ENCODE data around the gene JUNB.

The JUNB gene

DNA sequence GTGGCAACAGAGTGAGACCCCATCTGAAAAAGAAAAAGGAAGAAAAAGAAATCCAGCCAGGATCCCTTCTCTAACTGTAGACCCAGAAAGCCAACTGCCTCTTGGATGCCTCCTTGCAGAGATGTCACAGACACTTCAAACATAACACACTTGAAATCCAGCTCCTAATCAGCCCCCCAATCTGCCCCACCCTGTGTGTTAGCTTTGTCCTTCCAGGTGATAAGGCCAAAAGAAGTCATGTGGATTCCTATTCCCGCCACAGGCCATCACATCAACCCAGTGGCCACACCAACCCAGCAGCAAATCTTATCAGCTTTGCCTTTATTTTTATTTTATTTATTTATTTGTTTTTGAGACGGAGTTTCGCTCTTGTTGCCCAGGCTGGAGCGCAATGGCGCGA lies 31.6 kb upstream of the JUNB start:
- no peak overlapping the region for H3K9ac ChIP-seq (ENCODE audit: low read depth, low read length)

GRCh38 chr19:12763100-12763499 lies 28.2 kb upstream of the JUNB start:
- Histone ChIP-seq H3K4me2 (ENCODE audit: low read length) (no peak overlapping the region), H3K27me3 (ENCODE audit: control insufficient read depth, insufficient read depth, low read length) (no peaks in the 10 kb centered on the region), H3K36me3 (ENCODE audit: insufficient read depth, low read length) (peaks cover 5% of the 10 kb centered on the region), H3K4me3 (ENCODE audit: low read length) (no peak overlapping the region), H3K9ac (ENCODE audit: low read depth, low read length) (no peak overlapping the region), H3K4me1 (ENCODE audit: control insufficient read depth, insufficient read depth, low read length) (peaks cover 2% of the 10 kb centered on the region), H3K9me3 (replicated peaks; ENCODE audit: low read length) (no peaks in the 10 kb centered on the region)

More for the DNA sequence above, 31.6 kb upstream of the JUNB start:
- peaks cover 5% of the 10 kb centered on the region for H3K36me3 ChIP-seq (ENCODE audit: insufficient read depth, low read length)
- no peaks in the 10 kb centered on the region for H3K27me3 ChIP-seq (ENCODE audit: control insufficient read depth, insufficient read depth, low read length)
- no peaks in the 10 kb centered on the region for H3K4me1 ChIP-seq (ENCODE audit: control insufficient read depth, insufficient read depth, low read length)
- H3K4me3 ChIP-seq (ENCODE audit: low read length): no peak overlapping the region
- no peaks in the 10 kb centered on the region for H3K9me3 ChIP-seq (replicated peaks; ENCODE audit: low read length)
- H3K4me2 ChIP-seq (ENCODE audit: low read length): no peak overlapping the region

GRCh38 chr19:12764698-12765097 lies 26.6 kb upstream of the JUNB start:
- H3K4me2 ChIP-seq (ENCODE audit: low read length): no peak overlapping the region
- no peaks in the 10 kb centered on the region for H3K27me3 ChIP-seq (ENCODE audit: control insufficient read depth, insufficient read depth, low read length)
- H3K4me3 ChIP-seq (ENCODE audit: low read length): no peak overlapping the region
- no peaks in the 10 kb centered on the region for H3K9me3 ChIP-seq (replicated peaks; ENCODE audit: low read length)
- H3K9ac ChIP-seq (ENCODE audit: low read depth, low read length): no peak overlapping the region
- H3K4me1 ChIP-seq (ENCODE audit: control insufficient read depth, insufficient read depth, low read length): peaks cover 2% of the 10 kb centered on the region
- H3K36me3 ChIP-seq (ENCODE audit: insufficient read depth, low read length): peaks cover 10% of the 10 kb centered on the region

DNA sequence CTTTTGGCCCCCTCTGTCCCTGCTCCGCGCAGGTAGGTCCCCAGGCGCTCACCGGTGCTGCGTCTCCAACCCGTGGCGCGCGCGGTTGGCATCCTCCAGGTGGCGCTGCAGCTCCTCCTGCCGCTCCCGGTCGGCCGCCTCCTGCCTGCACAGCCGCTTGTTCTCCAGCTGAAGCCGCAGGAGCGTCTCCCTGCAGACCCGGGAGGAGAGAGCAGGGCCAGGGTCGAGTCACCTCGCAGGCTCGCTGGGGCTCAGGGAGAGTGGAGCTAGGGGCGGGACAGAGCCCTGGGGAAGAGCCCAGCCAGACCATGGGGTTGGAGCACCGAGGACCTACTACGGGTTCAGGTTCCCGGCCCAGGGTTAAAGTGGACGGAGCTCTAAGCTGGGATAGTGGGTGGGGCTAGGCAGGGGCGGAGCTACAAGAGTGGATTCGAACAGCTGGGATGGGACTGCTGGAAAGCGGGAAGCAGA lies 25.2 kb upstream of the JUNB start:
- Histone ChIP-seq H3K27me3 (ENCODE audit: control insufficient read depth, insufficient read depth, low read length) (no peaks in the 10 kb centered on the region), H3K4me1 (ENCODE audit: control insufficient read depth, insufficient read depth, low read length) (peaks cover 2% of the 10 kb centered on the region), H3K4me3 (ENCODE audit: low read length) (no peak overlapping the region), H3K9me3 (replicated peaks; ENCODE audit: low read length) (no peaks in the 10 kb centered on the region), H3K4me2 (ENCODE audit: low read length) (peak overlapping the region; percentile 98), H3K36me3 (ENCODE audit: insufficient read depth, low read length) (peaks cover 10% of the 10 kb centered on the region), H3K9ac (ENCODE audit: low read depth, low read length) (no peak overlapping the region)

- H3K9me3 ChIP-seq (replicated peaks; ENCODE audit: low read length): no peaks in the 10 kb centered on the region
- H3K9ac ChIP-seq (ENCODE audit: low read depth, low read length): no peak overlapping the region
- H3K27me3 ChIP-seq (ENCODE audit: control insufficient read depth, insufficient read depth, low read length): no peaks in the 10 kb centered on the region
- no peak overlapping the region for H3K4me2 ChIP-seq (ENCODE audit: low read length)
- no peak overlapping the region for H3K4me3 ChIP-seq (ENCODE audit: low read length)
- H3K36me3 ChIP-seq (ENCODE audit: insufficient read depth, low read length): peaks cover 10% of the 10 kb centered on the region
- H3K4me1 ChIP-seq (ENCODE audit: control insufficient read depth, insufficient read depth, low read length): peaks cover 2% of the 10 kb centered on the region
Observed at GRCh38 chr19:12767150-12767549, 24.1 kb upstream of the JUNB start.

GRCh38 chr19:12767666-12768065 lies 23.6 kb upstream of the JUNB start:
- peaks cover 10% of the 10 kb centered on the region for H3K36me3 ChIP-seq (ENCODE audit: insufficient read depth, low read length)
- H3K9ac ChIP-seq (ENCODE audit: low read depth, low read length): no peak overlapping the region
- no peak overlapping the region for H3K4me2 ChIP-seq (ENCODE audit: low read length)
- H3K27me3 ChIP-seq (ENCODE audit: control insufficient read depth, insufficient read depth, low read length): no peaks in the 10 kb centered on the region
- H3K4me1 ChIP-seq (ENCODE audit: control insufficient read depth, insufficient read depth, low read length): peaks cover 2% of the 10 kb centered on the region
- no peak overlapping the region for H3K4me3 ChIP-seq (ENCODE audit: low read length)
- H3K9me3 ChIP-seq (replicated peaks; ENCODE audit: low read length): no peaks in the 10 kb centered on the region

- H3K36me3 ChIP-seq (ENCODE audit: insufficient read depth, low read length): peaks cover 5% of the 10 kb centered on the region
- H3K4me3 ChIP-seq (ENCODE audit: low read length): no peak overlapping the region
- peaks cover 9% of the 10 kb centered on the region for H3K4me1 ChIP-seq (ENCODE audit: control insufficient read depth, insufficient read depth, low read length)
- no peaks in the 10 kb centered on the region for H3K9me3 ChIP-seq (replicated peaks; ENCODE audit: low read length)
- H3K27me3 ChIP-seq (ENCODE audit: control insufficient read depth, insufficient read depth, low read length): no peaks in the 10 kb centered on the region
- no peak overlapping the region for H3K4me2 ChIP-seq (ENCODE audit: low read length)
- H3K9ac ChIP-seq (ENCODE audit: low read depth, low read length): no peak overlapping the region
Observed at GRCh38 chr19:12769689-12770088, 21.6 kb upstream of the JUNB start.

DNA sequence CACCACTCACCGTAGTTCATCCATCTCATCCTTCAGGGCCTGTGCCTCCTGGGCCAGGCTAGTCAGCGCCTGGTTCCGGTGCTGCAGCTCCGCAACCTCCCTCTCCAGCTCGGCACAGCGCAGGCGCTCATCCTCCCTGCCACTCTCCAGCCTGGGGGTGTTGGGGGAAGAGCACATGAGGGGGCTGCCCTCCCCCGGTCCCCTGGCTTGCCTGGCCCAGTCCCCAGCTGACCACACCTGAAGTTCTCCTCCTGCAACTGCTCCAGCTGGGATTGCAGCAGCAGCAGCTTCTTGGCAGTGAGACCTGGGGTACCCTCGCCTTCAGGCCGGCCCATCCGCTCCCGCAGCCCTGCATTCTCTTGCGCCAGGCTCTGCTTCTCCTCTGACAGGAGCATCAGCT lies 20.4 kb upstream of the JUNB start:
- Histone ChIP-seq H3K4me1 (ENCODE audit: control insufficient read depth, insufficient read depth, low read length) (peaks cover 14% of the 10 kb centered on the region), H3K9me3 (replicated peaks; ENCODE audit: low read length) (no peaks in the 10 kb centered on the region), H3K36me3 (ENCODE audit: insufficient read depth, low read length) (peaks cover 5% of the 10 kb centered on the region), H3K9ac (ENCODE audit: low read depth, low read length) (no peak overlapping the region), H3K4me2 (ENCODE audit: low read length) (no peak overlapping the region), H3K27me3 (ENCODE audit: control insufficient read depth, insufficient read depth, low read length) (no peaks in the 10 kb centered on the region), H3K4me3 (ENCODE audit: low read length) (no peak overlapping the region)

GRCh38 chr19:12772323-12772722 lies 19.0 kb upstream of the JUNB start:
- H3K9ac ChIP-seq (ENCODE audit: low read depth, low read length): no peak overlapping the region
- peaks cover 12% of the 10 kb centered on the region for H3K4me1 ChIP-seq (ENCODE audit: control insufficient read depth, insufficient read depth, low read length)
- no peaks in the 10 kb centered on the region for H3K9me3 ChIP-seq (replicated peaks; ENCODE audit: low read length)
- H3K27me3 ChIP-seq (ENCODE audit: control insufficient read depth, insufficient read depth, low read length): no peaks in the 10 kb centered on the region
- H3K4me2 ChIP-seq (ENCODE audit: low read length): no peak overlapping the region
- H3K36me3 ChIP-seq (ENCODE audit: insufficient read depth, low read length): peaks cover 5% of the 10 kb centered on the region
- H3K4me3 ChIP-seq (ENCODE audit: low read length): no peak overlapping the region

- Histone ChIP-seq H3K4me3 (ENCODE audit: low read length) (no peak overlapping the region), H3K36me3 (ENCODE audit: insufficient read depth, low read length) (peaks cover 5% of the 10 kb centered on the region), H3K4me1 (ENCODE audit: control insufficient read depth, insufficient read depth, low read length) (peaks cover 16% of the 10 kb centered on the region)
Observed at GRCh38 chr19:12773571-12773970, 17.7 kb upstream of the JUNB start.

DNA sequence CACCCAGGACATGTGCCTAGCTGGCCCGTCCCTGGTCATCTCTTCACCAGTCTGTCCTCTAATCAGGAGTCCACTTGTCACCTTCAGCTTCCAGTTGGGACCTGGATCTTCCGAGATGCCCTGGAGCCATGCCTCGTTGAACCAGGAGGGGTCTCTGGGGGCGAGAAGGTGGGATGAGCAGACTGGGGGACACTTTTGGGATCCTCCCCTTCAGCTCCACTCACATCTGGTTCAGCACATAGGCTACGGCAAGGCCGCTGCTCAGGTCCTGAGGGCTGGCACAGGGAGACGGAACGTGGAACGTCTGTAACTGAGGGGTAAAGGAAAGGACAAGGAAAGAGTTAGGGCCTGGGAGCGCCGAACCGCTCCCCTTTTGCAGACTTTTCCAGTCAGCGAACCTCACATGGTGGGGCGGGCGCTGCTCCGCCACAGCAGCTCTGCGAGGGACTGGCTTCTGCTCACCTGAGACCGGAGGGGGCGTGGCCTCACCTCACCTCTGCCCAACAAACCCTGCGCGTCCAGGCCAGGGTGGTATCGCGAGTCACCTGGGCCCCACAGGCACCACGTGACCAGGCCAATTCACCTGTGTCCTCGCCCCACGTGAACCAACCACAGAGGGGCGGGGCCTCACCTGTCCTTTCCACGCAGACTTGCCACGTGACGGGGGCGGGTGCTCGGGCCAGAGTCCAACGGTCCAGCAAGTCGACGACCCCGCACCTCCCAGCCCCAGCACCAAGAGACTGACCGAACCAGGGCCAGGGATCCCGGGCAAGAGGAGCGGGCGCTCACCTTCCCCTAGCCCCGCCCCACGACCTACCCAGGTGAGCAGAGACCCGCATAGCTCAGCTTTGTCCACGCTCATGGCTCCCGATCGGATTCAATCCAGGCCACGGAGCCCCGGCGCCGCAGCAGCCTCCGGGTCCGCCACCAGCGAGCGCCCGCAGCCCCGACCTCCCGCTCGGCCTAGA lies 16.4 kb upstream of the JUNB start, which contains the start of gene HOOK2:
TSS of gene HOOK2 (minus strand) at position 965 of the 968 bp plus-strand sequence. CDS start at position 862, 103 bp downstream.
- H3K4me1 ChIP-seq (ENCODE audit: control insufficient read depth, insufficient read depth, low read length): peaks cover 29% of the 10 kb centered on the region
- H3K4me2 ChIP-seq (ENCODE audit: low read length): peak within 1 kb of the TSS; percentile 98
- H3K36me3 ChIP-seq (ENCODE audit: insufficient read depth, low read length): no peaks in the 10 kb centered on the region
- peak within 1 kb of the TSS; percentile 80 for H3K9ac ChIP-seq (ENCODE audit: low read depth, low read length)
- peak within 1 kb of the TSS; percentile 85 for H3K4me3 ChIP-seq (ENCODE audit: low read length)
- no peaks in the 10 kb centered on the region for H3K27me3 ChIP-seq (ENCODE audit: control insufficient read depth, insufficient read depth, low read length)
- no peaks in the 10 kb centered on the region for H3K9me3 ChIP-seq (replicated peaks; ENCODE audit: low read length)

More at GRCh38 chr19:12773571-12773970, 17.7 kb upstream of the JUNB start:
- H3K9me3 ChIP-seq (replicated peaks; ENCODE audit: low read length): no peaks in the 10 kb centered on the region
- H3K4me2 ChIP-seq (ENCODE audit: low read length): no peak overlapping the region
- H3K9ac ChIP-seq (ENCODE audit: low read depth, low read length): no peak overlapping the region
- no peaks in the 10 kb centered on the region for H3K27me3 ChIP-seq (ENCODE audit: control insufficient read depth, insufficient read depth, low read length)

Measured in skeletal muscle satellite cell (primary cell).